ENCODE results near the gene PACSIN1.

The PACSIN1 gene

DNA sequence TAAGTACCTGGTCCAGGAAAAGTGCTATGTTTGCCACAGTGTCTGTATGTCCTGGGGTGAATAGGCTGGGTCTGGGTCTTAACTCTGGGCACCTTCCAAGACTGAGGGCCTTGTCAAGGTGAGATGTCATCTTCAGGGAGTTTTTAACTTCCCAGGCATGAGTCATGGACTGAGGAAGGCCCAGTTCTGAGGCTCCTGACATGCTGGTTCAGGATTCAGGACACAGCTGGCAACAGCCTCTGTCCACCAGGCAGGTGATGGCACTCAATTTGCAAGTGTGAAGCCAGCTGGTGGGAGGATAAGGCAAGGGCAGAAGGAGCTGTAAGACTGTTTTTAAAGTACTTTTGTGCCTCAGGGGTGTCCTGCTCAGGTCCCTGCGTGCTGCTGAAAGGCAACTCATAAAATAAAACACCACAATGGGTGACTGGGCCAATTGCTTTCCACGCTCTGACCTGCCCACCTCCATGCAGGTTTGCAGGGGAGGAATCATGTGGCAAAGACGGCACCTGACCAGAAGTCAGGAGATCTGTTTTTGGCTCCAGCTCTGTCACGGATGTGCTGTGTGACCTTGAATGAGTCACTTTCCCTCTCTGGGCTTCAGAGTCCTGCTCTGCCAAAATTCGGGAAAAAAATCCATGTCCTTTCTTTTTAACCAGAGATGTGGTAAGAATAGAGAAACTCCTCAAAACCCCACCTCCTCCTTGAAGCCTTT, 4.9 kb upstream of the PACSIN1 start:
- peaks cover 5% of the 10 kb centered on the region for H3K4me1 ChIP-seq (ENCODE audit: control insufficient read depth, insufficient read depth, low read length)
- H3K4me3 ChIP-seq (ENCODE audit: low read length) = no peak overlapping the region
- no peaks in the 10 kb centered on the region for H3K36me3 ChIP-seq (ENCODE audit: control insufficient read depth, insufficient read depth, low read length)
- peaks cover 14% of the 10 kb centered on the region for H3K27me3 ChIP-seq (ENCODE audit: control insufficient read depth, insufficient read depth, low read length)
- no peaks in the 10 kb centered on the region for H3K9me3 ChIP-seq (ENCODE audit: control insufficient read depth, low read length)
- no peak overlapping the region for H3K9ac ChIP-seq (ENCODE audit: low read length)

DNA sequence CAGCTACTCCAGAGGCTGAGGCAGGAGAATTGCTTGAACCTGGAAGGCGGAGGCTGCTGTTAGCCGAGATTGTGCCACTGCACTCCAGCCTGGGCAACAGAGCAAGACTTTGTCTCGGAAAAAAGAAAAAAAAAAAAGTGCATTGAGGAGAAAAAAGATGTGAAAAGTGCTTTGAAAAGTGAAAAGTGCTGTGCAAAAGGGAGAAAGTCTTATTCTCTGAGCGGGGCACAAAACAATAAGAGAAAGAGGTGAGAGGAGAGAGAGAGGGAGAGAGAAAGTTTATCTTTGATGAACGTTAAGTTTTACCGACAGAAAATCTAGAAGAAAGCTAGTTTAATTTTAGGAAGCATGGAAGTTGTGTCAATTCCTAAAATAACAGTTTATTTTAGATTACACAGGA, 3.9 kb upstream of the PACSIN1 start:
- no peaks in the 10 kb centered on the region for H3K9me3 ChIP-seq (ENCODE audit: control insufficient read depth, low read length)
- peaks cover 23% of the 10 kb centered on the region for H3K27me3 ChIP-seq (ENCODE audit: control insufficient read depth, insufficient read depth, low read length)
- peaks cover 9% of the 10 kb centered on the region for H3K4me1 ChIP-seq (ENCODE audit: control insufficient read depth, insufficient read depth, low read length)
- H3K4me3 ChIP-seq (ENCODE audit: low read length) = no peak overlapping the region
- H3K9ac ChIP-seq (ENCODE audit: low read length) = no peak overlapping the region
- H3K36me3 ChIP-seq (ENCODE audit: control insufficient read depth, insufficient read depth, low read length) = no peaks in the 10 kb centered on the region

DNA sequence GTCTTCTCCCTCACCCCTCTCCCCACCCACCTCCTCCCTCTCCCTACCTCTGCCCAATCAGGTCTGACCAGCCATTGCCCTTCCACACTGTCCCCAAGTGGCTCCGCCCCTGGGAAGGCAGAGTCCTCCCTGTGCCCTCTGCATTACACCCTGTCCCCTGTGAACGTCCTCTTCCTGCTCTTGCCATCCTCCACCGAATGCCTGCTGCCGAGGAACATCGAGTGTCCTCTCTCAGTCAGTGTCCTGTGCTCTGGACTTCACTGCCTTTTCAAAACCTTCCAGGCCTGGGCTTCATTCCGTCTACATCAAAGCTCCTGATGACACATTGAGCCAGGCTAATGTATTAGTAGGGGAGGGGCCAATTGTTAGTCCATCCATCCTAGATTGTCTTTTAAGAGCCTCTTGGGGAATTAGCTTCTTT, 3.3 kb upstream of the PACSIN1 start:
- peaks cover 23% of the 10 kb centered on the region for H3K27me3 ChIP-seq (ENCODE audit: control insufficient read depth, insufficient read depth, low read length)
- H3K9me3 ChIP-seq (ENCODE audit: control insufficient read depth, low read length) = no peaks in the 10 kb centered on the region
- no peak overlapping the region for H3K9ac ChIP-seq (ENCODE audit: low read length)
- H3K36me3 ChIP-seq (ENCODE audit: control insufficient read depth, insufficient read depth, low read length) = no peaks in the 10 kb centered on the region
- peaks cover 9% of the 10 kb centered on the region for H3K4me1 ChIP-seq (ENCODE audit: control insufficient read depth, insufficient read depth, low read length)
- no peak overlapping the region for H3K4me3 ChIP-seq (ENCODE audit: low read length)

DNA sequence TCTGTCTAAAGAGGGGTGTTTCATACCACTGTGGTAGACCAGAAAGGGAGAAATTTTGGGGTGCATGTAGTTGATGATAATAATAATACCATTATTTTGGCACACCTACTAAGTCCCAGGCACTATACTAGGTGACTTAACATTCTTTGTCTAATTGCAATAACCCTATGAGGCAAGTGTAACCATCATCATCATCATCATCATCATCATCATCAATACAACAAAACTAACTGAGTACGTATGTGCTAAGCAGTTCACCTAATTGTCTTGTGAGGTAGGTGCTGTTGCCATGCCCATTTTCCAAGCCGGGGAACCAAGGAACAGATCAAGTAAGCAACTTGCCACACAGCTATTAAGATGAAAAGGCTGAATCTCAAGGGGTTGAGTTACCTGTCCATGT, 2.6 kb upstream of the PACSIN1 start:
- no peak overlapping the region for H3K4me3 ChIP-seq (ENCODE audit: low read length)
- H3K4me1 ChIP-seq (ENCODE audit: control insufficient read depth, insufficient read depth, low read length) = peaks cover 9% of the 10 kb centered on the region
- H3K27me3 ChIP-seq (ENCODE audit: control insufficient read depth, insufficient read depth, low read length) = peaks cover 23% of the 10 kb centered on the region
- no peaks in the 10 kb centered on the region for H3K9me3 ChIP-seq (ENCODE audit: control insufficient read depth, low read length)
- no peak overlapping the region for H3K9ac ChIP-seq (ENCODE audit: low read length)
- H3K36me3 ChIP-seq (ENCODE audit: control insufficient read depth, insufficient read depth, low read length) = no peaks in the 10 kb centered on the region

DNA sequence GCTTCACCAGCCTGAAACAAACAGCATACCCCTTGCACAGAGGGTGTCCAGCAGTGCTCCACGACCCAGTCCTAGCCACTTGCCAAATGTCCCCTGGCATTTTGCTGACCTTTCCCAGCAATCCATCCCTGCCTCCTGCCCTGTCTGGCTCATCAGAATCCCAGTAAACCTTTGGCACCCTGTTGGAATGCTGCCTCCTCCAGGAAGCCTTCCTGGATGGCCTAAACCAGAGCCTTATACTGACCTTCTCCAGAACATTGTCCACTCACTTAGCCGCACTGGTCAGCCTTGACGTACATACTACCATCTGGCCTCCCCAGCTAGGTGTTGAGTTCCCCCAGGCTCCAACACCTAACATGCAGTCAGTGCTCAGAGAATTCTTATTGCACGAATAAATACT, 2.0 kb upstream of the PACSIN1 start:
- Histone ChIP-seq H3K27me3 (ENCODE audit: control insufficient read depth, insufficient read depth, low read length) (peaks cover 23% of the 10 kb centered on the region), H3K4me3 (ENCODE audit: low read length) (no peak overlapping the region), H3K9me3 (ENCODE audit: control insufficient read depth, low read length) (no peaks in the 10 kb centered on the region), H3K9ac (ENCODE audit: low read length) (no peak overlapping the region), H3K4me1 (ENCODE audit: control insufficient read depth, insufficient read depth, low read length) (peaks cover 9% of the 10 kb centered on the region), H3K36me3 (ENCODE audit: control insufficient read depth, insufficient read depth, low read length) (no peaks in the 10 kb centered on the region)

DNA sequence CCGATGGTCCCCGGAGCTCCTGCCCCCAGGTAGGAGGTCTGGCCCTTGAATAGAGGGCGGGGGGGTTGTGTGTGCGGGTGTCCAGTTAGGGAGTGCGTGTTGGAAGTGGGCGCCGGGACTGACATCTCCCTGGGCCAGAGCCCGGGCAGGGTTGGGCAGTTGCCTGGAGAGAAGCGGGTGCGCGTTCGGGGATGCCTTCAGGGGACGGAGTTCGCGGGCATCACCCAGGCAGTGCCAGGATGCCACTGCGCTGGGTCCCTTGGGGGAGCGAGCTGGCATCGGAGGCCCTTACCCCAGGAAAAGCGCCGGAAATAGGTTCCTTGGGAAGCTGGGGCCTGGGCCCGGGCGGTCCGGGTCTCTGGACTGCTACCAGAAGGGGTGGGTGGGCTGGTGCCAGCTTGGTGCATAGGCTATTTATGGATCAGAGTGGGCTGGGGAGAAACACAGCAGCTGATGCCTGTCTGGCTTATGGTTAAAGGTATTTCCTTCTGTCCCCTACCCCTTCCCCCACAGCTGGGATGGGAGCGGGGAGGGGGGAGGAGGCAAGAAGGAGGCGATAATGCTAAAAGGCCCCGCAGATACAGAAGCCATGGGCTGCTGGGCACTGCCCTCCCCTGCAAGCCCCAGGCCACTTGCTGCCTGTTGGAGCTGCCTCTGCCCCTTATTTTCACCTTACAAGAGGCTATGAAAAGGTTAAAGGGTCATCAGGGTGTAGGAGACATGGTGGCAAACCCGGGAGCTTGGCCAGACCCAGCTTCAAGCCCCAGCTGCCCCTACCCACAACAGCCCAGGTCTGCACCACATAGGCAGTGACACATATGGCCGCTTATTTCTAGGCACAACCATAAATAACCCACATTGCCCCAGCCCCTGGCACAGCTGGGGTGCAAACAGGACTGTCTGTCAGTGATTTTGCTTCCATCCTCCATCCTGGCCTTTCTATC, 638 bp downstream of the PACSIN1 start:
- Histone ChIP-seq H3K36me3 (ENCODE audit: control insufficient read depth, insufficient read depth, low read length) (no peaks in the 10 kb centered on the region), H3K4me1 (ENCODE audit: control insufficient read depth, insufficient read depth, low read length) (peaks cover 9% of the 10 kb centered on the region), H3K9ac (ENCODE audit: low read length) (no peak overlapping the region), H3K4me3 (ENCODE audit: low read length) (no peak overlapping the region), H3K9me3 (ENCODE audit: control insufficient read depth, low read length) (no peaks in the 10 kb centered on the region), H3K27me3 (ENCODE audit: control insufficient read depth, insufficient read depth, low read length) (peaks cover 23% of the 10 kb centered on the region)

DNA sequence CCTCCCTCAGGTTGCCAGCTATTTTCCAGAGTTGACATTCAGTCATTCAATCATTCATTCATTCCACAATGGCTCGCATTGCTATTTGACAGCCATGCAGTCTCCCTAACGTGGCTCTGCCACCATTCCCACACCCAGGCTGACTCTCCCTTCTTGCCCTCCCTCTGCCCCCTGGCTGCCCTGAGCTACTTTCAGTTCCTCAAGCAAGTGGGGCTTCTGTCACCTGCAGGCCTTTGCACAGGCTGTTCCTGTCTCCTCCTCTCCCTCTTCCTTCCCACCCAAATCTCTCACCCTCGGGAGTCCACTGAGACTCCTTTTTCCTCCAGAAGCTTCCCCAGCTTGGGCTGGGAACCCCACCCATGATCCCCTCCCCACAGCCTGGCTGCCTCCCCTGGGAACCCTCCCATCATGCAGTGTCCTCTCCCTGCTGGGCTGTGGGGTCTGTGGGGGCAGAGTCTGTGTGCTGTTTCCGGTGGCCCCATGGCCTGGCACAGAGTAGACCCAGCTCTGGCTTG, 2.6 kb downstream of the PACSIN1 start:
- peaks cover 9% of the 10 kb centered on the region for H3K4me1 ChIP-seq (ENCODE audit: control insufficient read depth, insufficient read depth, low read length)
- H3K27me3 ChIP-seq (ENCODE audit: control insufficient read depth, insufficient read depth, low read length) = peaks cover 23% of the 10 kb centered on the region
- no peak overlapping the region for H3K4me3 ChIP-seq (ENCODE audit: low read length)
- no peaks in the 10 kb centered on the region for H3K36me3 ChIP-seq (ENCODE audit: control insufficient read depth, insufficient read depth, low read length)
- no peaks in the 10 kb centered on the region for H3K9me3 ChIP-seq (ENCODE audit: control insufficient read depth, low read length)
- H3K9ac ChIP-seq (ENCODE audit: low read length) = no peak overlapping the region

DNA sequence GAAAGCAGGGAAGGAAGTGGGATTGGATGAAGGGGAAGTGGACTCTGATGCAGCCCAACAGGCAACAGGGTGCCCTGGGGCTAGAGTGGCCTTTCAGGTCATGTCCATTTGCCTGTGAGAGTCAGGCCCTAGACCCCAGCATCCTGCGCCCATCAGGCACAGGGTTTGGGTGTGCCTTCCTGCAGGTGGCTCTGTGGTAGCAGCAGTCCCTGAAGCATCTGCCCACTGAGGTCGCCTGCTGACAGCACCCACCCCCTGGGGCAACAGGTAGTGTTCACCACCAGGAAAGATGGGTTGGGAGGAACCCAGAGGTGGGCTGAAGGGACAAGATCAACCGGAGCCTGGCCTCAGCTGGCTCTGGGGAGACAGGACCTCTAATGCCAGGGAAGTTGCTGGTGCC, 3.6 kb downstream of the PACSIN1 start:
- Histone ChIP-seq H3K9ac (ENCODE audit: low read length) (no peak overlapping the region), H3K4me1 (ENCODE audit: control insufficient read depth, insufficient read depth, low read length) (peaks cover 9% of the 10 kb centered on the region), H3K4me3 (ENCODE audit: low read length) (no peak overlapping the region), H3K27me3 (ENCODE audit: control insufficient read depth, insufficient read depth, low read length) (peaks cover 17% of the 10 kb centered on the region), H3K36me3 (ENCODE audit: control insufficient read depth, insufficient read depth, low read length) (no peaks in the 10 kb centered on the region), H3K9me3 (ENCODE audit: control insufficient read depth, low read length) (no peaks in the 10 kb centered on the region)

DNA sequence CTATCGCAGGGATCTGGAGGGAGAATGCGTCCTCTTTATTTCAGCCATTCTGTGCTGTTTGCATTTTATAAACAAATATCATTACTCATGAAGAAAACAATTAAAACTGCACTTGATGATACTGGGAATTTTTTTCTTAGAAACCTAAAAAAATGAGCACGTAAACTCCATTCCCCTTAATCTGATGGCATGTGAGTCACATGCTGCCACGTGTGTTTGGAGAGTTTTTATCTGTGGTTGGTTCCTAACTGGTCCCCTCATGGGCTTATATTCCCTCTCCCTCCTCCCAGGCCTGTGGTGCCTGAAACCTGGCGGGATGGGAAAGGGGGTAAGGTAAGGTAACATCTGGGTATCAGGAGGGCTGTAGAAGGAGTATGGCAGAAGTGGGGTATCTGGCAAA, 6.5 kb downstream of the PACSIN1 start:
- Histone ChIP-seq H3K36me3 (ENCODE audit: control insufficient read depth, insufficient read depth, low read length) (no peaks in the 10 kb centered on the region), H3K4me1 (ENCODE audit: control insufficient read depth, insufficient read depth, low read length) (no peaks in the 10 kb centered on the region), H3K27me3 (ENCODE audit: control insufficient read depth, insufficient read depth, low read length) (peaks cover 4% of the 10 kb centered on the region), H3K4me3 (ENCODE audit: low read length) (no peak overlapping the region), H3K9ac (ENCODE audit: low read length) (no peak overlapping the region), H3K9me3 (ENCODE audit: control insufficient read depth, low read length) (no peaks in the 10 kb centered on the region)

DNA sequence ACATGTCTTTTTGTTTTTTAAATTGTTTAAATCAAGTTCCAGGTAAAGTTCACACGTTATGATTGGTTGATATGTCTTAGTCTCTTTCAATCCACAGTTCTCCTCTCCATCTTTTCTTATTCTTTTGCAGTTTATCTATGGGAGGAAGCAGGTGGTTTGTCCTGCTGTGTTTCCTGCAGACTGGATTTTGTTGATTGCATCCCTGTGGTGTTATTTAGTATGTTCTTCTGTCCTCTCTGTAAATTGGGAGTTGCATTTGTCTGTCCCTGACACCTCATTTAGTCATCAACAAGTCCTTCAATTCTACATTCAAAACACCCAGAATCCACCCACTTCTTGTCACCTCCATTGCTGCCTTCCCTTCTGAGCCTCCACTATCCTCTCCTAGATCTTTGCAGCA, 8.1 kb downstream of the PACSIN1 start:
- H3K27me3 ChIP-seq (ENCODE audit: control insufficient read depth, insufficient read depth, low read length) = peaks cover 4% of the 10 kb centered on the region
- H3K9me3 ChIP-seq (ENCODE audit: control insufficient read depth, low read length) = no peaks in the 10 kb centered on the region
- no peak overlapping the region for H3K4me3 ChIP-seq (ENCODE audit: low read length)
- no peaks in the 10 kb centered on the region for H3K36me3 ChIP-seq (ENCODE audit: control insufficient read depth, insufficient read depth, low read length)
- H3K4me1 ChIP-seq (ENCODE audit: control insufficient read depth, insufficient read depth, low read length) = no peaks in the 10 kb centered on the region
- H3K9ac ChIP-seq (ENCODE audit: low read length) = no peak overlapping the region

DNA sequence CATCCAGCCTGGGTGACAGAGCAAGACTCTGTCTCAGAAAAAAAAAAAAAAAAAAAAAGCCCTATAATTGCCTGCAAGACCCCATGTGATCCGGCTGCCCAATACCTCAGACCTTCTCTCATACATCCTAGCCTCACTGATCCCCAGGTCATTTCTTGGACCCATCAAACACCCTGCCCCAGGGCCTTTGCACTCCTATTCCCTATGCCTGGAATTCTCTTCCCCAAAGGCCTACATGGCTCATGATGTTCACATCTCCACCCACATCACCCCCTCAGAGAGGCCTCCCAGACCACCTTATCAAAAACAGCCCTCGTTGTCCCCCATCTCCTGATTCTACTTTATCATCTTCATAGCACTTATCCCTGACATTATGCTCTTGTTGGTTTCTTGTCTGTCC, 8.9 kb downstream of the PACSIN1 start:
- no peaks in the 10 kb centered on the region for H3K9me3 ChIP-seq (ENCODE audit: control insufficient read depth, low read length)
- H3K4me1 ChIP-seq (ENCODE audit: control insufficient read depth, insufficient read depth, low read length) = no peaks in the 10 kb centered on the region
- no peaks in the 10 kb centered on the region for H3K36me3 ChIP-seq (ENCODE audit: control insufficient read depth, insufficient read depth, low read length)
- H3K27me3 ChIP-seq (ENCODE audit: control insufficient read depth, insufficient read depth, low read length) = peaks cover 4% of the 10 kb centered on the region
- no peak overlapping the region for H3K9ac ChIP-seq (ENCODE audit: low read length)
- no peak overlapping the region for H3K4me3 ChIP-seq (ENCODE audit: low read length)

DNA sequence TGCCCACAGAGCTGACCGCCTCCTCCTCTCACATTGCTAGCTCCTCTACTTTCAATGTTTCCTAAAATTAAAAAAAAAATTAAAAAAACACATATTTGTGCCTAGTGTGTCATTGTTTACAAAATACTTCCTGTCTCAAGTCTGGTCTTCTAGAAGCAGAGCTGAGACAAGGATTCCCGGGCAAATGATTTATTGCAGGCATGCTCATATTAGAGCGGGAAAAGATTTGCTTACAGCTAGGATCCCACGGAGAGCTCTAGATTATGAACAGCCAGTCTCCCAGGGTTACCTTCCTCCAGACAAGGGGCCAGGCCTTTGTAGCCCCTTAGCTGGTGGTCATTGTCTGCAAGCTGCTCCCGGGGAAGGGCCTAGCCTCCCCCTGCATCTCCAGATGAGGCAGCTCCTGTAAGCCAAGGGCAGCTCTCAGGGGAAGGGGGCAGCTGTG, 9.4 kb downstream of the PACSIN1 start:
- no peak overlapping the region for H3K4me3 ChIP-seq (ENCODE audit: low read length)
- no peaks in the 10 kb centered on the region for H3K4me1 ChIP-seq (ENCODE audit: control insufficient read depth, insufficient read depth, low read length)
- no peak overlapping the region for H3K9ac ChIP-seq (ENCODE audit: low read length)
- peaks cover 4% of the 10 kb centered on the region for H3K27me3 ChIP-seq (ENCODE audit: control insufficient read depth, insufficient read depth, low read length)
- H3K36me3 ChIP-seq (ENCODE audit: control insufficient read depth, insufficient read depth, low read length) = no peaks in the 10 kb centered on the region
- H3K9me3 ChIP-seq (ENCODE audit: control insufficient read depth, low read length) = no peaks in the 10 kb centered on the region
